HG02973 (cell line): ENCODE data around the gene CACNA1C.

Source experiments
- ATAC-seq: cut with Tn5 transposase; IDR thresholded peaks from one replicate; pipeline ENCODE4 v1.9.1; 2021; ENCODE audit warnings: moderate library complexity; ENCODE audit not compliant: unreplicated experiment

CACNA1C gene

DNA sequence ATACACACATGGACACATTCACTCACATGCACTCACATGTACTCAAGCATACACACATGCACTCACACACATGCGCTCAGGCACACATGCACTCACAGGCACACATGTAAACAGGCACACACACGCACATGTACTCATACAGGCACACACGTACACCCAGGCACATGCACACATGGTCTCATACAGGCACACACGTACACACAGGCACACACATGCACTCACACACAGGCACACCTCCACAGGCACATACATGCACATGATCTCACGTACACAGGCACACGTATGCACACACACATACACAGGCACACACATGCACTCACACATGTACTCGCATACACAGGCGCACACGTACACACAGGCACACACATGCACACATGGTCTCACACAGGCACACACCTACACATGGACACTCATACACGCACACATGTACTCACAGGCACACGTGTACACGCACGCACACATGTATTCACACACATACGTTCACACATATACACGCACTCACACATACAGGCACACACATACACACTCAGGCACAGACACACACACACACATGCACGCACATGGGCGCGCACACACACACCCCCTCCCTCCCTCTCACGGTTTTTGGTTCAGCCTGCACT is 138.9 kb downstream of the CACNA1C start:
- ATAC-seq: no peak

DNA sequence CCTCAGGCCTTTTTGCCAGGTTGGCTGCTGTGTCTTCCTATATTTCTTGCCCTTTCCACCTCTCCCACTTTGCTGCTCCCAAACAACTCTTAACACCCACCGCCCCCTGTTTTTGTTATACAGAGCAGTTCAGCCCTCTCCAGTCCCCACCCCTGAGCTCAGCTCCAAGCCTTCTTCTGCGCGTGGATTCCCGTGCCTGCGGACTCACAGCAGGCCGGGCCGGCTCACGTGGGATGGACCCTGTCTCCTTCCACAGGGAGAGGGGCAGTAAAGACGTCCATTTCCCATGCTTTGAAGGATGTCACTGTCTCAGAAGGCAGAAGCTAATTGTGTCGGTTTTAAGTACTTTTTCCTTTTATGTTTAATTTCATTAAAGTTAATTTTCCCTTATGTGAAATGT is 139.4 kb downstream of the CACNA1C start:
- ATAC-seq: no peak

DNA sequence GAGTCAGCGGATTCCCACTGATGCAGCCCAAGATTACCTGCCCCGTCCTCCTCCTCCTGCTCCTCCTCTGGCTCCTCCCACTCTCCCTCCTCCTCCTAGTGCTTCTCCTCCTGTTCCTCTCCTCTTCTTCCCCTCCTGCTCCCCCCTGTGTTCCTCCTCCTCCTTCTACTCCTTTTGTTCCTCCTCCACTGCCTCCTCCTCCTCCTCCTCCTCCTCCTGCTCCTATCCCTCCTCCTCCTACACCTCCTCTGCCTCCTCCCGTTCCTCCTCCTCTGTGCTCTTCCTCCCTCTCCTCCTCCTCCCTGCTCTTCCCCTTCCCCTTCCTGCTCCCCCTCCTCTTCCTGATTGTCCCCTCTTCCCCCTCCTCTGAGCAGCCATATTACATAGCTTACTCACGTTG is 141.3 kb downstream of the CACNA1C start:
- no peak for ATAC-seq

DNA sequence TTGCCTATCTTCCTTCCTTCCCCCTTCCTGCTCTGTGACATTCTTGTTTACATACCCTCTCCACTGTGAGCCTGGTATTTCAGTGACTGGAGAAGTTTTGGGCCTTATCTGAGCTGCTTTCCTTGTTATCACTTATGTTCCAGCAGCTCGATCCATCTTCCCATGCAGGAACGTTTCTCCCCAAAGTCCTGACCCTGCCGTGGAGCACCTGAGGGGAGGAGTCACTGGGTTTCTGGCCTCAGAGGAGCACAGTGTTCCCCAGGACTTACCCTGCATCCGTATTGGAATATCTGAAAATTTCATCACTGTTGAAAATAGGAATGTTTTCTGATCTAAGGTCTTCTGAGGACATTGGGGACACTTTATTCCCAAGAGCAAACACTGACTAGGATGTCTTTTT is 141.8 kb downstream of the CACNA1C start:
- ATAC-seq: no peak

DNA sequence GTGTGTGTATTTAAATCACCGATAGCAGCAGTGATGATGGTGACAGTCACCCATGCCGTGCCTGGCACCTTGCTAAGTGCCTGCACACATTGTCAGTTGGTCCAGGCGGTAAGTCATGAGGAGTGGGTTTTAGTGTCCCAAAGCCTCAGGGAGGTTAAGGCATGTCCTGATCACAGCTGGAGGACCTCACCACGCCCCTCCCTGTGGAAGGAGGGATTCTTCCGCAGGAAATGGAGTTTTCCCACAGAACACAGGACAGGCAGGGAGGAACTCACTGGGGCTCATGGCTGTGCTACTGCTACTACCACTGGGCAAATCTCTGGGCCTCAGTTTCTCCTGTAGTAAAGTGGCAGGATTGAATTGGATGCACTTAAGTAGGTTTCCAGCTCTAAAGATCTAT is 142.3 kb downstream of the CACNA1C start:
- no peak for ATAC-seq

DNA sequence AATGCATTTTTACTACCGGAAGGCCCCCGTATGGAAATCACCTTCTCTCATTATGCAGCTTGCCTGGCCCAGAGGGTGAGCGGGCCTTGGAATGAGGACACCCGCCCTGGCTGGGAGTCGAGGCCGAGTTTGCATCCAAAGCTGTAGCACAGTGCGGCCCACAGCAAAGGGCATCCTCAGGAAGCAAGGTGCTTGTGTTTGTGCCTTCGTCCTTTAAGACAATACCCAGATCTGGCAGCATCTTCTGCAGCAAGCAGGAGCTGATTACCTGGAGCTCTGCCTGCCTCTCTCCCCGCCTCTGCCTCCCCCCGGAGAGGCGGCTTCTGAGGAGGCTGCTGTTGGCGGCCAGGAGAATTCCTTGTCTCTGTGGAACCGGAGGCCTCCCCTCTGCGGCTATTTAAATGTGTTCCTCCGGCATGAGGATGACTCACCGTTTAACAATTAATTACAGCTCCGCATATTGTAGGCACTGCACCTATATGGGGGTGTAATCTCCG is 145.3 kb downstream of the CACNA1C start:
- no peak for ATAC-seq

DNA sequence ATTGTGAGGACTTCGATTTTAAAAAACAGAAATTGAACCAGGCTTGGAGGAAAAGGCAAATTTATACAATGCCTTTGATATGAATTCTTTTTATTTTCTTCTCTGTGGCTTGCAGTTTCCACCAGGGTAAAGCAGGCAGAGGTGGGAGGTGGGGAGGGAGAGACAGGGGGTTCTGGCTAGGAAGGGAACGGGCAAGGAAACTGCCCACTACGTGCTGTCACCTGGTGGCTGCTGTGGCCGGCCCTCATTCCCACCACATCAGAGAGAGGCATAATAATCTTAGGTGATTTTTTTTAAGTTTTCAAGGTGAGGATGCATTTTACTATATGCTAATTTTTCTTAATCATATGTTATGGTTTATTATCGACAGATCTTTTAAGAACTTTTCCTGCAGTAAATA is 145.8 kb downstream of the CACNA1C start:
- ATAC-seq: no peak

DNA sequence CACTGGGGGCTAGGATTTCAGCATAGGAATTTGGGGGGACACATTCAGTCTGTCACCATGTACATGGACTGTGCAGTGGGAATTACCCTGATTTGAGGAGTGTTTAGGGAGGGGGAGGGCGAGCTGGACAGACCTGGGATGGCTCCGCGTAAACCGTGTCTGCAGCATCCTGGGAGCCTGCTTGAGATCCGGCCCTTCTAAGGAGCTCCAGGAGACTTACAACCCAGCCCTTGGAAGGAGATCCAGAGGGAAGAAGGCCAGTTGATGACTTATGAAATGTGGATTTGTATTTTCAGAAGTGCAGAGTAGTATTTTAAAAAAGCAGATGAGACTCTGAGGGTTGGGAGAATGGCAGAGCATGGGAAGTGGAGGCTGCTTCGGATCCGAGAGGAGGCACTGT is 153.2 kb downstream of the CACNA1C start:
- no peak for ATAC-seq

DNA sequence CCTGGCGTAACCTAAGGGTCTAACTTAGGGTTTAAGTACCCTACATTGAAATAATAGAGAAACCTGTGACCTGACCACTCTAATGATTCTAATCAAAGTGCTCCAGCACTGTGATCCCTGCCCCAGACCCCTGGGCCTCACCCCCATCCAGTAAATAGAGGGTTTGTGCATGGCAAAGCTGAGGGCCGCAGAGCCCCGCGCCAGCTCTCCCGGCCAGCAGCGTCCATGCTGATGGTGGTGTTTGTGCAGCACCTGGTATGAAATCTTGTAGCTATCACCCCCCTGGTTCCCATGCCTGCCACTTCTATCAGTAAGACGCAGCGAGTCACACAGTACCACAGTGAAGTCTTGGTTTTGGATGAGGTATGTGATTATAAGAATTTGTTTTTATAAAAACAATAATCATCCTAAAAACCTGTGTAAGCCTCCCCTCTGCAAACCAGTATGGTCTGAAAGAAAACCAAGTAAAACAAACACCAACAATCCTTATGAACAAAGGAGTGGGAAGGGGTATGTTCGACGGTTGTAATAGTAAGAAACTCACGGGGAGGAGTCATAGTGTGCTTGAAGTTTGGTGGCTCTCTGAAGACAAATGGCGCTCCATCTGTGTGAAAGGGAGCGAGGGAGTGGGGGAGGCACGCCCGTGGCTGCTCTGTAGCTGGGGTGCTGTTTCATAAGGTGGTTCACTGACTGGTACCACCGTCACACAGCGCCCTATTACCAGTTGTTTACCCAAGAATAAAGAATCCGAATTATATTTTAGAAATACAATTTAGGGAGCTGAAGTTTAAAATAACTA is 156.2 kb downstream of the CACNA1C start:
- ATAC-seq: no peak

DNA sequence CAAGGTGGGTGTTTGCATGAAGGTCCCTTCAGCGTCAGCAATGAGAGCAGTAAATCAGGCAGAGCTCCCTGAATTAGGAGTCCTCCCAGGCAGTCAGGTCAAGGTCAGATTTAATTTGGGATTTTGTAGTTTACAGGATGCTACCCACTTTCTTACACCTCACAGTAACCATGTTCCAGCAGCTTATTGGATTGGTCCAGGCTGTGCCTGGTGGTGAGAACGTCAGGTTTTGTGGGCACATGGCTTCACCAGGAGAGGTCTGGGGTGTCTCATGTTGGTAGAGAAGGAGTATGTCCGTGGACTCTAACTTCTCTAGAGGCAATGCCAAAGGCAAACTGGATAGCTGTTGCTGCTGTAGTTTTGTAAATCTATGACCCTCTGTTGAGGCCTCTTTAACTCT is 158.3 kb downstream of the CACNA1C start:
- ATAC-seq: no peak

DNA sequence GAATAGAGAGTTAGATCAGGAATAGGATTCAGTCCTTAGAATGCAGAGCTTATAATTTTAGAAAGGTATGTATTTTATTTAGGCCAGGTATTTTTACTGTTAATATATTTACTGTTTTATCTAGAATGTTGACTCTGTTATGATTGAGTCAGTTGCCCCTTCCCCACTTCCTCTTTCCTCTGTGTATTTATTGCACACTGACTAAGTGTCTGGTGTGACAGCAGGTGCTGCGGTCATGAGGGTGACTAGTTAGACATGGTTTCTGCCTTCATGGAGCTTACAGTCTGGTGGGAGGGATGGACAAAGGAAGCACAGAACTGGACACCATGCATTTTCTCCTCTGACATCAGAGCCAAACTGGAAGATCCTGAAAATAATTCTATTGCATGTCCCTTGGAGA is 159.8 kb downstream of the CACNA1C start:
- no peak for ATAC-seq

DNA sequence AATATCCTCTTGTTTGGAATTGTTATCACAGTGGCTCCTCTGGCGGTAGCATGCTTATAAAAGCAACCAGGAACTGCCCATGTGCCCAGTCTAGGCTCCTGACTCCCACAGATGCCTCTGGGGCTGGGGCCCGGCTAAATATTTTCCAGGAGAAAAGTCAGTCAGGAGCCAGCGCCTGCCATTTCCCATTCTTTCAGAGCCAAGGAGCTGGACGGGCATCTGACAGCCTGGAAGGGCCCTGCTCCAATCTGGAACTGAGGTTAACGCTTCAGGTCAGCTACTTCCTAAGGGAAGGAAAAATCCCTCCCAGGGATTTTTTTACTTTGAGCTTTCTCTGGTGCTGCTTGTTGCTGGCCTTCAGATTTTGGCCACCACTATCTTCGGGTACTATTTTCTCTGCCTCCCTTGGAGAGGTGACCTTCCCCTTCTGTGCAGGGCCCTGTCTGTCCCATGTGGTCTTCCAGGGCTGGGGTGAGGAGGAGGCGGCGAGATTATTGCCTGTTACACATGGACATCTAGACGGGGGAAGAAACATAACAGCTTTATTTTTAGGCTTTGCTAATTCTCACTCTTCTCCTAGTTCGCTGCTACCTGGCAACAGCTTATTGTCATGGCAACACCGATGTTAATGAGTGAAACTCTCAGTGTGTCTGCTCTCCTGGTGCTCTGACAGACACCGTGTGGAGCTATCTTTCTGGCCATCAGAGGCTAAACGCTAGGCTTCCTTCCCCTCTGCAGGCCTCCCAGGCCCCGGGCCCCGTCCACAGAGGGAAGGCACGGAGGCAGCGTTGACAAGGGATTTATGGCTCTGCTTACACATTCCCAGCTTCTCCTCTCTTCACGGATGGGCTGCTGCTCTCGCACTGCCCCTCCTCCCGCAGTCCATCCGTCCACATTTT is 160.4 kb downstream of the CACNA1C start:
- ATAC-seq: no peak

DNA sequence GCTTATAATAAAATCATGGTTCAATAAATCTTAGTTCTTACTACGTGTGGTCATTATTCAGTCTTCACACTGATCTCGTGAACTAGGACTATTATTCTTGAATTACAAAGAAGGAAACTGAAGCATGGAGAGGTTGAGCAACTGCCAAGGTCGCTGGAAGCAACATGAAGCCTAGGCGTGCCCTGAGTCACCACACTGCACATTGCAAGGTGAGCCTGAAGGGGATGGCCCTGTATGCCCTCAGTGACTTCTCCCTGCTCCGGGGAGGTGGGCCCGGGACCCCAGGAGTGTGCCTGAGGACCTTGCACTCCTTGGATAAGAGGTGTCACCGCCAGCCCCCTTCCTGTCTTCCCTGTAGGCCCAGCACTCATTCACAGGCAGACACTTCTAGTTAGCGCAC is 161.6 kb downstream of the CACNA1C start:
- no peak for ATAC-seq

DNA sequence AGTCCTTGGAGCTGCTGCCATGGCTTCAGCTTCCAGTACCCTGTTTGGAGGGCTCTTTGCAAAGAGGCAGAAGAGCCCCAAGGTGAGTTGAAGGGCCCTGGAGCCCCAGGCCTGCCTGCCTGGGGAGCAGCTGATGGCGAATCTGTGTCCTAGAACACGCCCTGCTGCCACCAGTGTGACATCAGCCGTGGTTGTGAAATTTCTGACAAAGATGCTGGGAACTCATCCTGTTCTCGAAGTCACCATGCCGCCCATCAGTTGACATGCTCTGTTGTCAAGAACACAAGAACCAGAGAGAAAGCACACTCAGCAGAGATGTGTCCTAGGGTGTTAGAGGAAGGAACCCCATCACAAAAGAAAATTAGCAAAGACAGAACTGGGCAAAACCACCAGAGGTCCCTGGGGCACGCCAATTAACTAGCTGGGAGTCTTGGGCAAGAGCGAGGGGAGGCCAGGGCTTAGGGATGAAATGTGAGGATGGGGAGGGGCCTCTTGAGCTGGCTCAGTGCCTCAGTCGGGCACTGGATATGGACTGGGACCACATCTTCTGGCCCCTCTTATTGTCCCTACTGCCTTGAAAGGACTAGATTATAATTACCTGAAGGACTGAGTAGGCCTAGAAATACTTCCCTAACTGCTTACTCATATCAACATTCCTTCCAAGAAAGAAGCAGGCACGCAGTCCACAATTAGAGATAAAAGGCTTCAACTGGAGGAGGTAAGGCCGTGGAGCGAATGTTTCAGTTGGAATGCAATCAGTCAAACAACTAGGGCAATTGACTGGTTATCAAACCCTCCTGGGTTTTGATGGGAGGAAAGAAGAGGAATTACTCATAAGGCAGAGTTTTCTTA is 163.1 kb downstream of the CACNA1C start:
- ATAC-seq: no peak

DNA sequence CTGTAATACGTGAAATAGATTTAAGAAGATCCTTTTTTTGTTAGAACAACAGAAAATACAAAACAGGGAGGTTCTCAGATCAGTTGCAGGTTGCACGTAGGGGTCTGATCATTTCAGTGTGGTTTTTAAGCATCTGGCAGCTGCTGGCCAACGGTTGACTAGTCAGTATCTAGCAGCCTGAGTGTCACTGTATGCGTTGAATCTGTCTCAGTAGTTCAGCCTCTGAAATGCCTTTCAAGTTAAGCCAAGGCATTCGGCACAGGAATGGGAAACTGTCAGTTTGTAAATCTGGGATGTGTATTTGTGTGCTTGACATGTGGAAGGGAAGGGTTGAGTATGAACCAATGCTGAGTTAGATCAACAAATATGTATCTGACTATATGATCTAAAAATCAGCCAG is 165.9 kb downstream of the CACNA1C start:
- ATAC-seq: no peak

DNA sequence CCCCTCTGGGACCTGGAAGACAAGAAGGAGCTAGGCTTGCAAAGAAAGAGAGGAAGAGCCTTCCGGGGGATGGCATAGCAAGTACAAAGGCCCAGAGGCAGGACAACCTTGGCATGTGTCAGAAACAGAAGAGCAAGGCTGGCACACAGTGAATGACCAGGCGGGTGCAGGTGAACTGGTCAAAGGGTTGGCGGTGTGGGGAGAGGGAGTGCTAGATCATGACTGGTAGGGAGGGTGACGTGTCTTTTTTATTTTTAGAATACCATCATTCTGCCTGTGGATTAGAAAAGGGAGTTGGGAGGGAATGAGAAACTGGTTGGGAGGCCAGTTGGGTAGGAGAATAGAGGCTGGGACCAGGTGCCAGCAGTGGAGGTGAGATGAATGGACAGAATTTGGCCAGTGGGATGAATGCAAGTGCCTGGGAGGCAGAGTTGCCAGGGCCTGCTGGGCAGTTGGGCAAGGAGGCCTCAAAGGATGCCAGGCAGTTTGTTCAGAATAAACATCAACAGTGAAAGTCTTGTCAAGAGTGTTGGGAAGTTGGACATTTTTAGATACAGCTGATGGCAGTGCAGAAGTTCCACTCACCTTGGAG is 168.3 kb downstream of the CACNA1C start:
- no peak for ATAC-seq

DNA sequence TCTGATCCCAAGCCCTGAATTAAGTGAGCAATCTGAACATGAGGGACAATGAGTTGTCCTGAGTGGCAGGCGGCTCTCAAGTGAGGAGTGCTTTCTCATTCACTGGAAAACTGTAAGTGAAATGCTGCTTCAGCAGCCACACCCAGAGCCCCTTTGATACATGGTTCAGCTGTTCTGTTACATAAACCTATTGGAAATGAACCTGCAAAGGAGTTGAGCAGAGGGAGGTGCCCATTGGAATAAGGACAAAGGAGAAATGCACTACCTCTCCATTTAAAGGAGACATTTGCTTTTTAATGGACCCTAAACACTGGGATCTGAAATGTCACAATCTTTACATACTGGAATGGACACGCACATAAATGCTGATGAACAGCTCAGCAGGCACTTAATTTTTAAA is 169.9 kb downstream of the CACNA1C start:
- ATAC-seq: no peak

DNA sequence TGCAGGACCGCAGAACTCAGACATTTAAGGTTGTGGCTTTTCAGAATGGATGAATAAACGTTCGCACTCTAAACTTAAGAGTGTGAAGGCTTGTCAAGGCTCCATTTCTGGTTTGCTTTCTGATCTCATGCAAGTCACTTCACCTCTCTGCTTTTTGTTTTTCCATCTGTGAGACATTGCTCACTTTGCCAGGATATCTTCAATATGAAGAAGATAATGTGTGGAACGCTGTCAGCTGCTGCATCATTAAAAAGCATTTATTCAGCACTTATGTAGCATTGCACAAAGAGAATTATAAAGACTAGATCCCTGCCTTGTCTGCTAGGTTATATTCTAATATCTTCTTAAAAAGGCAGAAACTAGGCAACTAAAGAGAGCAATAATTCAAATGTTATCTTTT is 172.2 kb downstream of the CACNA1C start:
- no peak for ATAC-seq

DNA sequence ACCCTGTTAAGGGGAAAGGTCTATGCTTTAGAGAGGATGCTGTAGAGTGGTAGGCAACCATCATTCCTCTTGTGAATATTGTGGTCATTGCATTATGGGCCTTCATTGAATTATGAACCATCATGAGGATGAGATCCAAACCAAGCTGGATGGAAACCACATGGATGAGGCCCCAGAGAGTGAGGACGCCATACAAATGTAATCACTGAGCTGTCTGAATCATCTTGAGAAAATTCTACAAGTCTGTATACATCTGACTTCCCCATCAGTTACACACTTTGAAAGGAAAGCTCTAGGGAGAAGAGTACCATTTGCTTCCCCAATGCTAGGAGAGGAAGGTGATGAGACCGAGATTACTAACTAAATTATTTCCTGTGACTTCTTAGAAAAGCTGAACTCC is 172.9 kb downstream of the CACNA1C start:
- ATAC-seq: no peak

DNA sequence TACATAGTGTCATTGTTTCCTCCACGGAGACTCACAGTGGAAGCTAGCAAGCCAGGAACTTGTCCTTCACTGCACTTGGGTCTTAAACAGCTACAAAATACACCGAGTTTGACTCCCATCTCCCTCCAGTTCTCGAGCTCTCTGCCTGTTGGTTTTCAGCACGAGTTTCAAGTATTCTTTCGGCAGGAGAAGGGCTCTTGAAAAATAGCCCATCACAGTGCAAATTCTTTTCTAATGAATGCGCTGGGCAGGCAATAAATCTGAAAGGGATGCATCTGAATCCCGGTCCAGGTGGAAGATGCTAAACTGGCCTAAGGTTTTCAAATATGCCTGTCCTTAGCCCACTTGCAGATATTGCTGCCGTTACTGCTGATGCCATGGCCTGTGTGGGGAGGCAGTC is 173.9 kb downstream of the CACNA1C start:
- ATAC-seq: no peak
